HG03103 (cell line): ENCODE data around the gene AGBL4.

Experiments
- ATAC-seq: cut with Tn5 transposase; IDR thresholded peaks from one replicate; pipeline ENCODE4 v1.9.1; 2021; ENCODE audit warnings: low read depth; ENCODE audit not compliant: unreplicated experiment

The AGBL4 gene

GRCh38 chr1:48858200-48858920, 1165.4 kb downstream of the AGBL4 start:
- ATAC-seq = no peak

DNA sequence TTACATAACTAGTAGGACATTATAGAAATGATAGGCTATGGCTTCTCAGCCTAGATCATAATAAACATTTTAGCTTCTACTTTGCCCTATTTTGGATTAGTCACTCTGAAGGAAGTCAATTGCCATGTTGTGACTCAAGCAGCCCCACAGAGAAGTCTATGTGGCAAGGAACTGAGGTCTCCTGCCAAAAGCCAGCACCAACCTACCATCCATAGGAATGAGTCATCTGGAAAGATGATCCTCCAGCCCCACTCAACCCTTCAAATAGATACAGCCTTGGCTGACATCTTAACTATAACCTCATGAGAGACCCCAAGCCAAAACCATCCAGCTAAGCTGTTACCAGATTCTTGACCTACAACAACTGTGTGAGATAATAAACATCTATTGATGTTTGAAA, 1170.7 kb downstream of the AGBL4 start:
- no peak for ATAC-seq

- no peak for ATAC-seq
Measured at GRCh38 chr1:48851638-48852037, 1172.1 kb downstream of the AGBL4 start.

DNA sequence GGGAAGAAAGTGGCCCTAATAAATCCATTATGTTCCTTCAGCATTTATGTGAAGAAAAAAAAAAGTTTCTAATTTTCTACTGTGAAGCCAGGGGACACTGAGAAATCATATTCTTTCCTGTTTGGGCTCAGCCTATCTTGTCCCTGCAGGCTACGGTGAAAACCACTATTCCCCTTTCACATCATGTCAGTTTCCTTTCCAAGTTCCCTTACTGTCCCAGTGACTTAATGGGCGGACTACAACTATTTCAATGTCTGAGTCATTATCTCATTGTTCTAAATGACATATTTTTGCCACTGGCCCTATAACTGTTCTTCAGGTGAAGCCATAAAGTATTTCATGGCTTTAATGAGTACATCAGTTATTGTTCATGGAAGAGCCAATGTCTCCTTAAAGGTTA, 1175.7 kb downstream of the AGBL4 start:
- no peak for ATAC-seq

DNA sequence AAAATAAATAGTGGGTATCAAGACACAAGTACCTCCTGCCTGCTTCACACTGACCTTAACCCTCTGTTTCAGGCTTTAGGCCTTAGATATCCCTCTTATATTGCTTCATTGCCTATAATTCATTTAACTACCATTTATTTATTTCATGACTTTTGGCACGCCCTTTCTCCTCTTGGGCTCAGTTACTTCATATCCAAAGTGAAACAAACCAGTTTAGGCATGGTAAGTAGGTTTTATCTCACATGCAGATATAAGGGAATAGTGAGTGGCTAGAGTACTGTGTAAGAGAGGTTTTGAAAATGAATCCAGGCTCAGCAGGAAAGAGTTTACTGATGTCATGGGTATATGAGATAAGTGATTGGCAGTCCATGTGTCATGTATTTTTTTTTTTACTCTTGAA, 1177.3 kb downstream of the AGBL4 start:
- no peak for ATAC-seq

GRCh38 chr1:48844187-48844586, 1179.6 kb downstream of the AGBL4 start:
- no peak for ATAC-seq

DNA sequence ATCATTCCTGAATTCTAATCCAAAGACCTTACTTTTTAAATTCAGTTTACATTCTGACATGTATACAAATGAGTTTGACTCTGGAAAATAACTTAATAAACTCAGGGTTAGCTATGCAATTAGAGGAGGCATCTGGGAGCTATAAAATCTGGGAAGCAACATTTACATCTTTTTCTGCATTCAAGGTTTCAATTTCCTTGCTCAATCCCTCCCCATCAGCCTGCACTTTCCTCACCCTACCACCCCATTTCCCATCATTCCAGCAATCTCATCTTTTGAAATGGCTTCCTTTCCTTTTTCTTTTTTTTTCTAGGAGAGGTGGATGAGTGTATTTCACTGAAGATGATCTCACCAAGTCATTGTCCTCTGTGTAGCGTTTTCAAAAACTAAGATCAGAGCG, 1181.8 kb downstream of the AGBL4 start:
- no peak for ATAC-seq

DNA sequence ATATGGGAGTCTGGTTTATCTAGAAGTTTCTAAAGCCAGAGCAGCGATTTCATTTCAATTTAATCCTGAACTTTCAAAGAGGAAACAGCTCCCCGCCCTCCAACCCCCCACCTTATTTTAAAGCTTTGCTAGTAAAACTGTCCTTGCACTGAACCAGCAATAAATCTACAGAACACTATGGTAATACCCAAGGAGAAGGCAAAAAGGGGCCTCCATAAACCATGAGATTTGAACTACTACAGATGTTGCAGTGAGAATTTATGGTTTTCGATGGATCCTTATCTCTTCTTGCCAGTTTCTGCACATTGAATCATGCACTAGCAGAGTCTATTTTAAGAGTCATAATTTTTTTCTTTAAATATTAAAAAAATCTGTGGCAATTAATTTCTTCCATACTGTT, 1182.3 kb downstream of the AGBL4 start:
- ATAC-seq = no peak

GRCh38 chr1:48831120-48831978, 1192.4 kb downstream of the AGBL4 start:
- ATAC-seq = no peak

- no peak for ATAC-seq
Measured at GRCh38 chr1:48830715-48831114, 1193.0 kb downstream of the AGBL4 start.

DNA sequence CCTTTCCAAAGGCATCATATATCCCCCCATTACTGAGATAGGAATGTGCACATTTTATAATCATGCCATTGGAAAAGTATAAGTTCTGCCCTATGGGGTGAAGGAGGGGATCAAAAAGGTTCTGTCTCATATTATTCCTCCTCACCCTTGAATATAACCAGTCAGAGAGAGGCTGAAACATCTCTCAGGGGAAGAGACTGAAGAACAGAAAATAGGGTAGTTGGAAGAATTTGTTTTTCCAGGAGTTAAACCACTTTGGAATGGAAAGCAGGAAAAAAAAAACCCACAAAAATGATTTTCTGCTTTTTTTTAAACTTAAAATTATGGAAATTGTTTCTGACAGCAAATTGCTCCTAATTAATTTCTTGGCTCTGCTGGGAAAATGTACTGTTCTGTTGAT, 1194.3 kb downstream of the AGBL4 start:
- no peak for ATAC-seq

DNA sequence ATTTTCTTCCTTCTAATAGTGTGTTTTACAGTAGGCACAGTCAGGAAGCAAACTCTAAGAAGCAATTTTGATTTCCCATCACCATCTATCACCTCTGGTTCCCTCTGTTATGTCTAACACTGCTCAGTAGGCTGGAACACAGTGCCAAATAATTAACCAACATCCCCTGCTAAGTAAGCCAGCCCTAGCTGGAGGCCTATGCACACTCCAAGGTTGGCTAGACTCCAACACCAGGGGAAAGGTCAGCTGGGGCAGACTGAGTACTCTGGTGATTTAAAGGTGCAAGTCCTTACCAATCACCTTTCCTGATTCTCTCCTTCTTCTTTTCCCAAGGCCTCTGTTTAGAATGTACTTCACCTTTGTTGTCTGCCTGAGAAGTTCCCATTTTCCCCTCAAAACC, 1200.6 kb downstream of the AGBL4 start:
- ATAC-seq = no peak

GRCh38 chr1:48820491-48820890, 1203.3 kb downstream of the AGBL4 start:
- ATAC-seq = no peak

- ATAC-seq = peak; percentile 94
Measured at GRCh38 chr1:48817505-48818114, 1206.1 kb downstream of the AGBL4 start.

GRCh38 chr1:48810740-48811139, 1213.0 kb downstream of the AGBL4 start:
- ATAC-seq = no peak

DNA sequence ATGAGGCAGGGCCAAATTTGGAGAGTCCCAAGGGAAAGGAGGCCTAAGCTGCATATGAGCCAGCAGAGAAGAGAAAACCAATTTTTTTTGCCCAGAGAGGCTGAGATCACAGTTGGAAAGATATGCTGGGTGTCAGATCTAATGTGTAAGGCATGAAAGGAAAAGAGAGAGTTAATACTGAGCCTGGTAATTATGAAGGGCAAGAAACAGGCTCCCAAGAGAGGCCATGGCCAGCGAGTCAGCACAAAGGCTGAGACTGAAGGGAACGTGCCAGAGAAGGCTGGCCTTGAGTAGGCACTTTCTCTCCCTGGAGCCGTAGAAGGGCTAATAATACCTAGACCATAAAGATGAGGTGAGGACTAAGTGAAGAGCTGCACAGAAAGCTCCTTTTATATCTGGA, 1215.3 kb downstream of the AGBL4 start:
- ATAC-seq = no peak

DNA sequence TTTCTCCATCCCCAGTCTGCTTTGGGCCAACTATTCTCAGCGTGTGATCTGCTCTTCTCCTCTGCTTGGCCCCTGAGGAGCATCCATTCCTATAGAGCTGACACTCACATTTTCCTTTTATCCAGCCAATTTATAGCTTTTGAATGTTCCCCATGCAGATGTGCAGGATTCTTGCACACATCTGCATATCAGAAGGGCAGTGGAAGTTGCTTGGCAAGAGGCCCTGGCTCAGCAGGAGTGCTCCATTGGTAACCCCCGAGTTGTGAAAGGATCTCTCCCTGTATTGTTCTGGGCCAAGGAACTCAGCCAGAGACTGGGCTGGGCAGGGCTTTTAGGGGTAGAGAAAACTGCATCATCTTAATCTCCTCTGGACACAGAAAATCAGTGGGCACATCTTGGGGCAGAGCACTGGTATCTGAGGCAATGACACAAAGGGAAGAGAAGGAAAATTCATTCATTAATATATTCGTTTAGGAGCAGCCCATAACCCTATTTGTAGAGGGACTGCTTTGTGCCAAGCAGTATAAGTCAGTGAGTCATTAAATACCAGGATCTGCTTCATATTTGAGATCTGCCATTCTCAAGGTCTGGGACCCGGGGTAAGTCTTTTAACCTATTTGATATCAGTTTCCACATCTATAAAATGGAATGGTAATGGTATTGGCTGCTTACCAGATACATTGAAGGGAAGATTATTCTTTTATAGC, 1216.0 kb downstream of the AGBL4 start:
- no peak for ATAC-seq

DNA sequence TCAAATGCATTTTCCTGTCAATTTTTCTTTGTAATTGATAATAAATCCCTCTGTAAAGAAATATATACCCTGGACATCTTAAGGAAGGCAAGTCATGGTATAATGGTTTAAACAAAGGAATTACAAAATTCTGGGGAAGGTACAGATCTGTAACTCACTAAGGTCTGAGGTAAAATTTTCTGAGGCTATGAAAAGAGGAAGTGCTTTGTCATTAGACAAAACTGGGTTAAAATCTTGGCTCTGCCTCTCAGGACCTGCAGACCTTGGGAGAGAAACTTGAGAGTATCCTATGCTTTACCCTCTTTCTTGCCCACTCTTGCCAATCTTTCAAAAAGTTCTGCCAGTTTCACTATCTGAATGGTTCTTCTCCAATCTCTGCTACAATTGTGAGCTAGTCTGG, 1220.3 kb downstream of the AGBL4 start:
- ATAC-seq = no peak

GRCh38 chr1:48794816-48795215, 1228.9 kb downstream of the AGBL4 start:
- ATAC-seq = no peak

GRCh38 chr1:48793863-48794262, 1229.9 kb downstream of the AGBL4 start:
- ATAC-seq = peak; percentile 72

- no peak for ATAC-seq
Measured at GRCh38 chr1:48792961-48793360, 1230.8 kb downstream of the AGBL4 start.
